NCI-H128 (cell line): ENCODE data around the gene XCL2.
"Not testable (repeated sequence)": the region's sequence is repeated elsewhere in the genome, so short reads cannot be mapped to it uniquely, and the experiment has no call there.

ENCODE experiments used
- DNase-seq: peaks from one replicate; lab custom pipeline; 2025; ENCODE audit not compliant: unreplicated experiment; lab: John Stamatoyannopoulos, UW

XCL2 gene, protein sequence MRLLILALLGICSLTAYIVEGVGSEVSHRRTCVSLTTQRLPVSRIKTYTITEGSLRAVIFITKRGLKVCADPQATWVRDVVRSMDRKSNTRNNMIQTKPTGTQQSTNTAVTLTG

DNA sequence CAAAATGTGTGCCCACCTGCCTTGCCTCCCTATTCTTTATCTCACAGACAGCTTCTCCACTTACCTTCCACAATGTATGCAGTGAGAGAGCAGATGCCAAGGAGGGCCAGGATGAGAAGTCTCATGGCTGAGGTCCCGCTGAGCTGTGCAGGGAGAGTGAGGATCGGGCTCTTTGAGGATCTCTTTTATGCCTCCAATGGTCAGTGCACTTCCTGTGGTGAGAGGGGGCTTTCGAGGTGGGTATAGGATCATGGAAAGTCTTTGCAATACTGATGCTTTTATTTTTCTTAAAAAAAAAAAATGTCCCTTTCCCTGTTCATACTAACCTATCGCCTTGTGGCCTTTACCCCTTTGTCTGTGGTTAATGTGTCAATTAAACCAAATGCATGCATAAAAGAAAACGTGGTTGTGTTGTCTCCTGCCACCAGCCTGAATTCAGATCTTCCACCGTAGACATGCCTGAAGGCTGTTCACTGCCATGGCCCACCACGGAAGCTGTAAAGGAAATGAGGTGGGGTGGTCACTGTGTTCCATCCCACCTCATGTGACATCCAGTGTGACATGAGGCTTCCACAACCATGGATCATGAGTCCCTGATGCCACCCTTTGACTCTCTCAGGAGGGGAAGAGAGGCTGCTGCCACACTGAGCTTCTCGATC is at the start of gene XCL2:
Gene XCL2 (minus strand): TSS at position 158 of the 659 bp plus-strand sequence. CDS start 33 bp downstream, at position 125.
- DNase-seq: not testable (repeated sequence)

DNA sequence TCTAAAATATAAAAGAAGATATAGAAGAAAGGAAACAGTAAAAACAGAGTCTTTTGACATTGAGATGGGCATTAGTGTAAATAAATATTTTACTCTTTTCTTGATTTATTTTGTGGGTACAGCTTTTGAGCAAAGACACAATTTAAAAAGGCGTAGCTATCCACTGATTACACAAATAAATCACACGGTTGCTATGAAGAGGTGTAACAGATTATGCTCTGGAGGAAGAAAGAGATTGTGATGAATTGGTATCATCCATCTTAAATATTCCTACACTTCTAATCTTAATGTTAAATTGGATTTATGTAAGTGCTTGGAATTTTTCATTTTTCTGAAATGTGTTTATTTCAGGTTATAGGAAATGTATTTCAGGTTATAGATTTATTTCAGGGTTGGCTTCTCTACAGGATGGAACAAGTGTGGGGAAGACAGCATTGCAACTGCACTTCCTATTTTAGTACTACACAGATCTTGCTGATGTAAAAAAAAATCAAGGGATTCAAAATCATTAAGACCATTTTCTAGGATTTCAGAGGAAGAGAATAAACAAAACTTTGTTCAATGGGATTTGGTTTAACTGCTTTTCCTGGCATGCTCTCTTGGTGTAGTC is 47.9 kb upstream of the XCL2 start:
- DNase-seq: no peak

DNA sequence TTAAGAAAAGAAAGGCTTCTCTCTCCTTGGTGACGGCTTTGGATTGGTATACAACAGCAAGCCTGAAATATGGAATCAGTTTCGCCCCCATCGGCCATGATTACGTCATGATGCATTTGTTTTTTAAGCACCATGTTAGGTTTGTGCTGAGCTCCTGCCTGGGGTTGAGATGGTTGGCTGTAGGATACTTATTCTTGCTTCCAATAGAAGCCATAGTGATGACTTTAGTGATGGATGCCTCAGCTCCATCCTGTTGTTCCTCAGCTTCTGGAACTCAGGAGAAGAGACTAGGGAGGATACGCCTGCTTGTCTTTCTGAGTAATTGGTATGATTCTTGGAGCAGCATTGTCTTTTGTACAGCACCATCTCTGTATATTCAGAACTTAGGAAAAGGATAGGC is 47.3 kb upstream of the XCL2 start:
- DNase-seq: no peak

DNA sequence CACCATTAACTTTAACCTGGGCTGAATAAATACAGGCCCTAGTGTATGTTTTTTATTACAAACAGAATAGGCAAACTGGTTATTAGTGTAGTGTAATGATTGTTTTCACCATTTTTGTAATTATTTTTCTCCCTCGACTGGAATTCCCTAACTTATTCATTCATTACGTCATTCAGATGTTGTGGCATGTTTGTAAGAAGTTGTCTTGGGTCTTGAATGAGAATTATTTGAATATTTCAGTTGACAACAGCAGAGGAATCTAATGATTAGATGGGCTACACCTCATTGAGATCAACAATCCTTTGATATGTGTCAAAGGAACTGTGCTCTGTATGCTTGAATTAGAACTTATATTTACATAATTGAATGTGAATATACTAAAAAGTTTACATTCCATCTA is 45.4 kb upstream of the XCL2 start:
- no peak for DNase-seq

DNA sequence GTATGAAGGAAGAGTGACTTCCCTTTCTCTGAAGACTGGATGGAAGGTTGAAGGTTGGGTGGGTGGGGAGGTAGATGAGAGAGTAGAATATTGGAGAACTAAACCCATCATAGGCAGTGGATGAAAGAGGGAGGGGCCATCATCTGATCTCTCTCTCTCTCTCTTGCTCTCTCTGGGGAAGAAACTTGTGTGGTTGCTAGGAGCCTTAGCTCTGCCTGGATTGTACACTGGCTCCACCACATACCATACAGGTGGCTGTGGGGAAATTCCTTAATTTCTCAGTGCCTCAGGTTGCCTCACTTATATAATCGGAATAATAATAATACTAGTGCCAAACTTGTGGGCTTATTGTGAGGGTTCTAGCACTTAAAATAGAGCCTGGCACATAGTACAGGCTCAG is 42.1 kb upstream of the XCL2 start:
- DNase-seq: no peak

DNA sequence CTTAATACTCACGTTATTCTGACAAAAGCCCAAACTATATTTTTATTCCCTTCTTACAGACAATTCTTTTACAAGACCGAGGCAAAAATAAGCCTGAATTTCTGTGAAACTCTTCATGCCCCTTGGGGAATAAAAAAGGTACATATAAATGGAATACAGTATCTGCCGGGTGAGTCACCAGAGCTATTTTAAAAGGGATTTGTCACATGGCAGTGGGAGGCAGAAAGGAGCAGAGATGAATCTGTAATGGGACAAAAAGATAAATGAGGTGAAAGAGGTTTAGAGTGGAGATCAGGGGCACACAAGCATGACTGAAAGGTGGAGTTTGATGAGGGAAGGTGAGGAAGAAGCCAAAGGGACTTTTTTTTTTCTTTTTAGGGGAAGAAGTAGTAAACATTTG is 41.4 kb upstream of the XCL2 start:
- DNase-seq: no peak

DNA sequence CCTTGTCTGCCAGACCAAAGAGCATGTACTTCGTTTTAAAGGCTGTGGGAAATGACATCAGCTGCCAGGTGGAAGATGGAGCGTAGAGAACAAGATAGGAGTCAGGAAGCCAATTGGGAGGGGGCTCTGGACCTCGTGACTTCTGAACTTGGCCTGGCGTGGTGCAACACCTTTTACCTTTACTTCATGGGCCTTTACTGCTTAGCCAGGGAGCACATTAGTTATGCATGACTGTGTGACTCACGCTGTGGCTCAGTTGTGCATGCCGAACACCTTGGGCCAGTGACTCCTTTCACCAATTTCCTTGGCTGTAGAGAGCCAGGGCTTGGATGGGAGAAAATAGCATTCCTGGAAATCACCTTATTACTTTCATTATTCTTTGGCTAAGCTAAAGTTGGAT is 39.8 kb upstream of the XCL2 start:
- DNase-seq: no peak

DNA sequence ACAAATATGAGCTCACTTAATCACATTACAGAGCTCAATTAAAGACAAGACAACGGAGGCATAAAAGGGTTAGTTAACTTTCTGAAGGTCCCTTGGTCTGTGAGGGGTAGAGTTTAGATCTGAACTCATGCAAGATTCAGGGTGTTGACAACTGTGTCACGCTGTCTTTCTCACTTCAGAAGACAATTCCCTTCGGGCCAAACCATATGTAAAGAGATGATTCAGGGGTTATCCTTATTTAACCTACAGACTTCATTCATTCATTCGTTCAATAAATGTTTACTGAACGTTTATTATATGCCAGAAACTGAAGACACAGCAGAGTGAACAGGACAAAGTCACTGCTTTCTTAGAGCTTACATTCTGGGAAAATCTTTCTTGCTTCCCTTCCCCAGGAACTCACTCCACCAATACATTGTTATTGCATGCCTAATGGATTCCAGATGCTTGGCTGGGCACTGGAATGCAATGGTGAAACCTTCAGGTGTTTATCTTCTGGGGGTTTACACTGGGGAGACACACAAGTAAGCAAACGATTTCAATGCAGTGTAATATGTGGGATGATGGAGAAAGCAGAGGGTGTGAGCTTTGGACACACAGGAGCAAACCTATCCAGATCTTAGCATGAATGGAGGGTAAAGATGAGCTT is 39.0 kb upstream of the XCL2 start:
- DNase-seq: no peak

DNA sequence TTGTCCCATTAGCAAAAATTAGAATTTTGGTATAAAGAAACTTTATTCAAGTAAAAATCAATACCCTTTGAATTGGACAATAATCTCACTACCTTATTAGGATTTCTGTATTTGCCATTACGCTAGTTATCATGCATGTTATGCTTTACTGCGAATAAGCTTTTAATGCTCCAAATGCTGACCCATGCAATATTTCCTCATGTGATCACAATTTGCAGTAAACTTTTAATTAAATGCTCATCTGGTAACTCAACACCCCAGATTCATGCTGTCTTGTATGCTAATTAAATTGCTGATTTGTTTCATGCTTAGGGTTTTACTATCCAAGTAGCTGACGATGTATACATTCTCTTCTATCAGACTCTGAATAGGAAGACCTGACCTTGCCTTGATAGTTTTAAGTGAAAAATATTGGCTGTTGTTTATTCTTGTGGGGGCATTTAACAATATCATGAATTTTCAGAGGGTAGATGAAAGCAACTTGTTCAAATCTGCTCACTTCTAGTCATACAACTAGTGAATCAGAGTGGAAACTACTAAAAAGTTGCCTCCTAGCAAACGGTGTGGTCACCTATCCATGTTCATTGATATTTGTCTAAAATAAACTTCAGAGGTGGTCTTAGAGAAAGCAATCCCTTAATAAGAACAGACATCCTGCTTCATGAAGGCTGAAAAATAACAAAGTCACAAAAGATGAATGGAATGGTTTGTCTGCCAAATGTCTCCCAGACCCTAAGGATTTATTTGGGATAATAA is 38.2 kb upstream of the XCL2 start:
- no peak for DNase-seq

DNA sequence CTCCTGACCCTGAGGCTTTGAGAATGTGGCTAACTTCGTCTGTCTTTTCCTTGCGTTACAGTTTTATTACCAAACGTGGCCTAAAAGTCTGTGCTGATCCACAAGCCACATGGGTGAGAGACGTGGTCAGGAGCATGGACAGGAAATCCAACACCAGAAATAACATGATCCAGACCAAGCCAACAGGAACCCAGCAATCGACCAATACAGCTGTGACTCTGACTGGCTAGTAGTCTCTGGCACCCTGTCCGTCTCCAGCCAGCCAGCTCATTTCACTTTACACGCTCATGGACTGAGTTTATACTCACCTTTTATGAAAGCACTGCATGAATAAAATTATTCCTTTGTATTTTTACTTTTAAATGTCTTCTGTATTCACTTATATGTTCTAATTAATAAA is 37.2 kb upstream of the XCL2 start:
- not testable (repeated sequence) for DNase-seq

DNA sequence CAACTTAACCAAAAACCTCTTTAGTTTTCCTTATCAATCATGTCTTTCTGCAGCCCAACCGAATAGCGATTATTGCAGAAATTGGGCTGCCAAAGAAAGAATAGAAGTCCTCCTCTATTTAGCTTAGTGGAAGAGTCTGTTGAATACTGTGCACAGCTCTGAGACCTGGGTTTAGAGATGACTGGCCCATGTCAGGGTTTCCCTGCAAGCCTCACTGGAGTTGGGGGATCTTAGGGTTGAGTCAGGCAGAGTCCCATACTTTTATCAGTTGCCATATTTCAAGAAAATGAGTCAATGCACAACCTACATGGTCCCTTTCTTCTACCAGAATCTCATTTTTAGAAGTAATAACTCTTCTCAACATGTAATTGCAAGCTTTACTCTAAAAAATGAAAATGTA is 36.5 kb upstream of the XCL2 start:
- not testable (repeated sequence) for DNase-seq

DNA sequence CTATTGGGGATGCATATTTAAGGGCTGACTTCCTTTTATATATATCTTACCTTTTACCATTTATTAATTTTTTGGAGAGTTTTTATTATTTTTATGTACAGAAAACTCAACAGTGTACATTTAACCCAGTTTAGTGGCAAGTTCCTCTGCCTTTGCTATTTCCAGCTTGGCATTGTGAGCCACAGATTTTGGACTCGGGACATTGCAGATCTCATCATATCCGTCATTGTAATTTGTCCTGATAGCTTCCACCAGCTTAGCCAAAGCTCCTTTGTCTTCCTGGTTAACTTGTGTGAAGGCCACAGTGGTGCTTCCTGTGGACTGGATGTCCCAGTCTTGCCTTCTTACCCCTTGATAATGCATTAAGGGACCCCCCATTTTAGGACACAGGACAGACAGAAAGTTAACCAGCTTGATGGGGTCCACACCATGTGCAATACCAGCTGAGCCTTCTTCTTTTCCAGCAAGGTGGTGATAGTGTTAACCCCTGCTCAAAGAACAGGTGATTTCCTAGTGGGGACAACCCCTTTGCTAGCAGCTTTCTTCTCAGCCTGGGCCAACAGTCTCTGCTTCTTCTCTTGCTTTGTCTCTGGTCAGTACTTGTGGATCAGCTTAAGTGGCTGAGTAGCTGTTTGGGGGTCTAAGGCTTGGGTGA is 34.9 kb upstream of the XCL2 start:
- not testable (repeated sequence) for DNase-seq

DNA sequence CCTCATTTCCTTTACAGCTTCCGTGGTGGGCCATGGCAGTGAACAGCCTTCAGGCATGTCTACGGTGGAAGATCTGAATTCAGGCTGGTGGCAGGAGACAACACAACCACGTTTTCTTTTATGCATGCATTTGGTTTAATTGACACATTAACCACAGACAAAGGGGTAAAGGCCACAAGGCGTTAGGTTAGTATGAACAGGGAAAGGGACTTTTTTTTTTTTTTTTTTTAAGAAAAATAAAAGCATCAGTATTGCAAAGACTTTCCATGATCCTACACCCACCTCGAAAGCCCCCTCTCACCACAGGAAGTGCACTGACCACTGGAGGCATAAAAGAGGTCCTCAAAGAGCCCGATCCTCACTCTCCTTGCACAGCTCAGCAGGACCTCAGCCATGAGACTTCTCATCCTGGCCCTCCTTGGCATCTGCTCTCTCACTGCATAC is 32.5 kb upstream of the XCL2 start, which contains the start of gene XCL1:
Gene XCL1 (plus strand): TSS at position 361 of the 444 bp plus-strand sequence. CDS start 33 bp downstream, at position 394.
- DNase-seq: not testable (repeated sequence)

DNA sequence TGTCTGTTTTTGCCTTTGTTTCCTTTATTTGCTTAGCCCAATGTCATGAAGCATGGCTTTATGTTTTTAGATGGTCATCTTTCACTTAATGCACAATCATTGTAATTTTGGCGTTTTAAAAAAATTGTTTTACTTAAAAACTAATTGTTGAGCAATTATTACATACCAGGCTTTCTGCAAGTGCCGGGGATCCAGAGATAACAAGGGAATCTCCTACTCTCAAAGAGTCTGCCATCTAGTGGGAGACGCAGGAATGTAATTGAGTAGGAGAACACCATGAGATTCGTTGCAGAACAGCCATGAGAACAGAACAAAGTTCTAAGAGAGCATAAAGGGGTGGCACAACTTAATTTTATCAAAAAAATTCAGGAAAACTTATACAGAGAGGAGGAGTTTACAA is 30.4 kb upstream of the XCL2 start:
- not testable (repeated sequence) for DNase-seq

DNA sequence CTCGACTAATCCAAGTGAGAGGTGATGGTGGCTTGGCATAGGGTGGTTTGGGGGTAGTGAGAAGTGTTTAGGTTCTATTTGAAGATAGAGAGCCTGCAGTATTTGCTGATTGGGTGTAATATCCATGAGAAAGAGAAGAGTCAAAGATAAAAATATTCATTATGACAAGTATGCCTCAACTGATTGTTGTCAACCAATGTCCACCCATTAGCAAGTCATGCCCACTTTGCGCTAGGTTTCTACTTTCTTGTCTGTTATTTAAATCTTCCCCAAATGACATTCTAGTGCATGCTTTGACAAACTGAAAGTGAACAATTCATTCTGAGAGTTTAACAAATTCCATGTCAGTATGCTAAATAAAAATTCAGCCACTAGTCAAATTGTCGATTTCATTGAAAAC is 28.8 kb upstream of the XCL2 start:
- no peak for DNase-seq

DNA sequence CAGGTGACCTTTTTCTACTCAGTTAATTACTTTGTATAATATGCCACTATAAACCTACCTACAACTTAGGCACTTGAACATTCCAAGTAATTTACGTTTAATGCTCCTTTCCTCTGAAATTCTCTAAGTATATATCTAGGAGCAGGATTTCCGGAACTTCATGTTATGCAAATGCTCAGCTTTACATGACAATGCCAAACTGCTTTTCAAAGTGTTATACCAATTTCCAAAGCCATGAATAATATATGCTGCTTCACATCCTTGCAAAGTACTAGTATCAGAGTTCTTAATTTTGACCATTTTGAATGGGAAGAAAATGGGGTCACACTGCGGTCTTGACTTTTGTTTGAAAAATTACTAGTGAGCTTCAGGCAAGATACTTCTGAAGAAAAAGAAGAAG is 26.9 kb upstream of the XCL2 start:
- no peak for DNase-seq

DNA sequence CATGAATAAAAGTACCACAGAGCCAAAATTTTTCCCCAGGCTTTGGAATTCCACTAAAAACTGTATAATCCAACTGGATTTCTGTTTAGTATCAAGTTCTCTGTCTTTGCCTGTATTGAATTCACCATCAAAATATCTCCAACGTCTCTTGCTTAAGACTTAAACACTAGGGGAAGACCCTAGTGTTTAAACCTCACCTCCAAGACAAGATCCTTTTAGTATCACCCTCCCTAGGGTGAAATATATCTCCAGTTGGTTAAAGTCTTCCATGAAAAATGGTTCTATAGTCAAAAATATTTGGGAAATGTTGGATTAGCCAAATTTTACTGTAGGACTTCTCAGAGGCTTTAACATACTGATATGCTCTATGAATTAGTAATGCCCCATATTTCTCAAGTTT is 24.5 kb upstream of the XCL2 start:
- DNase-seq: no peak

DNA sequence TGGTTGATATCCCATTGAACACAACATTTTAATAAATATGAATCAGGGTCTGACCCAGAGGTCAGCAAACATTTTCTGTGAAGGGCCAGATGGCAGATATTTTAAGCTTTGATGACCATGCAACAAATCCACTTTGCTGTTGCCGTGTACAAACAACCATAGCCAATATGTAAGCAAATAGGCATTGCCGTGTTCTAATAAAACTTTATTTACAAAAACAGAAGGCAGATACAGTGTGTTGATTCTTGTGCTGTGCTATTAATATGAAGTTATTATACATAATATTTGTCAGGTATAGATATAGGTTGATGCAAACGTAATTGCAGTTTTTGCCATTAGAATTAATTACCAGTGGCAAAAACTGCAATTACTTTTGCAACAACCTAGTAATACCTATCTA is 23.8 kb upstream of the XCL2 start:
- DNase-seq: no peak

DNA sequence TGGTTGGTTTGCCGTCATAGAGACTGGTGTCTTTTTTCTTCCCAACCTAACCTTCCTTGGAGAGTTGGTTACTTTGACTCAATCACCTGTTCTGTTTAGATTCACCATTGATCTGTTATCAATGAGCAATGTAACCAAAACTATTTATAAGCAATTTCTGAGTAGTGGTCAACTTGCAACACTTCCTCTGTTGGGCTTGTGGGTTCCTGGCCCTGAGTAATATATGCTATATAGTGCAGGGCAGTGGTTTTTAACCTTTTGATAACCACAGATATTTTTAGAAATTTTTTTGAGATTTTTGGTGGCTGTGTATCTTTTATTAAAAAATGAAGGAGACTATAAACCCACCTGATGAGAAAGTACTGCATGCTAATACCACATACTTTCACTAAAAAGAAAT is 23.2 kb upstream of the XCL2 start:
- DNase-seq: no peak

DNA sequence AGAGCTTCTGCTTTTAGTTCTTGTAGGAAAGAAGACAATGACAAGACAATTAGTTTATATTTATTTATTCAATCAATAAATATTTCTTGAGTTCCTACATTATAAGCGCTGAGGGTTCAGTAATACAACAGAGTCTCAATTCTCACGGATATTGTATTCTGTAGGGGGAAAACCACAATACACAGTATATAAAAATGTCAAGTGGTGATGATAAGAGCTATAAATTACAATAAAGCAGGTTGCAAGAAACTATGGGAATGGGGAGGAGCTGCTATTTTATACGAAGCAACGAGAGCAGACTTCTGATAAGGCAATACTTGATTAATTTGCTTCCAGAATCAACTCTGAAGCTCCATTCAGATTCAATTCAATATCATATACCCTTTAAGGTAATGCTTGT is 22.0 kb upstream of the XCL2 start:
- DNase-seq: no peak

DNA sequence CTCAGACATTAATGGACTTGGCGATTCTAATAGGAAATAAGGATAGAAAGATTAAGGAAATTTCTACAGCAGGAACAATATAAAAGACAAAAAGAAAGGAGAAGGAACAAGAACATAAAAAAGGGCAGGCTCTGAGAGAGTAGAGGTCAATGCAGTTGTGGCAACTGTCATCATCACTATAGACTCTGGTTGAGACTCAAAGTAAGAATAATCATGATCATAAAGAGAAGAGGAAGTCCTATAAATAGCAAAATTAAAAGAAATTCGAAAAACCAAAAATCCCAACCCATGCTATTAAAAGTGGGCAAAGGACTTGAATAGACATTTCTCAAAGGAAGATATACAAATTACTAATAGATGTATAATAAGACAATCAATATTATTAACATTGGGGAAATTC is 18.2 kb upstream of the XCL2 start:
- DNase-seq: no peak
